Measurements from ENCODE around the gene ATP8A1.

DNA sequence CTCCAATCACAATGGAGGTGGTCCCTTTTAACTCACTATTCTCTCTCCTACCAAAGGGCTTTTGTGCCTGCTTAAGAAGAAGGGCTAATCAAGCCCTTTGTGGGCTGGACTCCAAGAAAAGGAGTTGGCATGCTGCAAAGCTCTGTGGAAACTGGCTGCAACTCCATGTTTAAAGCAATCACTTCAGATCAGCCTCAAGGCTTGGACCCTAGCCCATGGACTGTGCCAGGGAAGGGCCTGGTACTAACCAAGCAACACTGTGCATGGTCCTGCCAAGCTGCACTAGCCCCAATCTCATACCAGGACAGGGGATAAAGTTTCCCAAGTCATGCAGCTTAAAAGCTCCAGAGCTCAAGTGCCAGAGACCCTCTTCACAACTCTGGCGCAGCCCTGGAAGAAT is 86.7 kb downstream of the ATP8A1 start:
- no peak for TF ChIP-seq RAD21 (conservative IDR thresholded peaks at IDR 0.05)
- no peak for TF ChIP-seq TAF1 (IDR thresholded peaks at IDR 0.05; ENCODE audit: low read depth)
- TF ChIP-seq, protein P1, sequence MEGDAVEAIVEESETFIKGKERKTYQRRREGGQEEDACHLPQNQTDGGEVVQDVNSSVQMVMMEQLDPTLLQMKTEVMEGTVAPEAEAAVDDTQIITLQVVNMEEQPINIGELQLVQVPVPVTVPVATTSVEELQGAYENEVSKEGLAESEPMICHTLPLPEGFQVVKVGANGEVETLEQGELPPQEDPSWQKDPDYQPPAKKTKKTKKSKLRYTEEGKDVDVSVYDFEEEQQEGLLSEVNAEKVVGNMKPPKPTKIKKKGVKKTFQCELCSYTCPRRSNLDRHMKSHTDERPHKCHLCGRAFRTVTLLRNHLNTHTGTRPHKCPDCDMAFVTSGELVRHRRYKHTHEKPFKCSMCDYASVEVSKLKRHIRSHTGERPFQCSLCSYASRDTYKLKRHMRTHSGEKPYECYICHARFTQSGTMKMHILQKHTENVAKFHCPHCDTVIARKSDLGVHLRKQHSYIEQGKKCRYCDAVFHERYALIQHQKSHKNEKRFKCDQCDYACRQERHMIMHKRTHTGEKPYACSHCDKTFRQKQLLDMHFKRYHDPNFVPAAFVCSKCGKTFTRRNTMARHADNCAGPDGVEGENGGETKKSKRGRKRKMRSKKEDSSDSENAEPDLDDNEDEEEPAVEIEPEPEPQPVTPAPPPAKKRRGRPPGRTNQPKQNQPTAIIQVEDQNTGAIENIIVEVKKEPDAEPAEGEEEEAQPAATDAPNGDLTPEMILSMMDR (IDR thresholded peaks at IDR 0.05; ENCODE audit: poor library complexity, severe bottlenecking), result no peak
- TF ChIP-seq, protein P2, sequence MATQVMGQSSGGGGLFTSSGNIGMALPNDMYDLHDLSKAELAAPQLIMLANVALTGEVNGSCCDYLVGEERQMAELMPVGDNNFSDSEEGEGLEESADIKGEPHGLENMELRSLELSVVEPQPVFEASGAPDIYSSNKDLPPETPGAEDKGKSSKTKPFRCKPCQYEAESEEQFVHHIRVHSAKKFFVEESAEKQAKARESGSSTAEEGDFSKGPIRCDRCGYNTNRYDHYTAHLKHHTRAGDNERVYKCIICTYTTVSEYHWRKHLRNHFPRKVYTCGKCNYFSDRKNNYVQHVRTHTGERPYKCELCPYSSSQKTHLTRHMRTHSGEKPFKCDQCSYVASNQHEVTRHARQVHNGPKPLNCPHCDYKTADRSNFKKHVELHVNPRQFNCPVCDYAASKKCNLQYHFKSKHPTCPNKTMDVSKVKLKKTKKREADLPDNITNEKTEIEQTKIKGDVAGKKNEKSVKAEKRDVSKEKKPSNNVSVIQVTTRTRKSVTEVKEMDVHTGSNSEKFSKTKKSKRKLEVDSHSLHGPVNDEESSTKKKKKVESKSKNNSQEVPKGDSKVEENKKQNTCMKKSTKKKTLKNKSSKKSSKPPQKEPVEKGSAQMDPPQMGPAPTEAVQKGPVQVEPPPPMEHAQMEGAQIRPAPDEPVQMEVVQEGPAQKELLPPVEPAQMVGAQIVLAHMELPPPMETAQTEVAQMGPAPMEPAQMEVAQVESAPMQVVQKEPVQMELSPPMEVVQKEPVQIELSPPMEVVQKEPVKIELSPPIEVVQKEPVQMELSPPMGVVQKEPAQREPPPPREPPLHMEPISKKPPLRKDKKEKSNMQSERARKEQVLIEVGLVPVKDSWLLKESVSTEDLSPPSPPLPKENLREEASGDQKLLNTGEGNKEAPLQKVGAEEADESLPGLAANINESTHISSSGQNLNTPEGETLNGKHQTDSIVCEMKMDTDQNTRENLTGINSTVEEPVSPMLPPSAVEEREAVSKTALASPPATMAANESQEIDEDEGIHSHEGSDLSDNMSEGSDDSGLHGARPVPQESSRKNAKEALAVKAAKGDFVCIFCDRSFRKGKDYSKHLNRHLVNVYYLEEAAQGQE (IDR thresholded peaks at IDR 0.05; ENCODE audit: borderline replicate concordance), result no peak
- TF ChIP-seq EP300 (conservative IDR thresholded peaks at IDR 0.05; ENCODE audit: poor library complexity, severe bottlenecking), result no peak
- no peak for TF ChIP-seq EZH2 (IDR thresholded peaks at IDR 0.05; ENCODE audit: borderline replicate concordance, insufficient read depth, low read length, poor library complexity, severe bottlenecking)
- TF ChIP-seq POLR2AphosphoS5 (IDR thresholded peaks at IDR 0.05), result no peak
- TF ChIP-seq SMC3 (conservative IDR thresholded peaks at IDR 0.05; ENCODE audit: poor library complexity), result no peak
- no peak for TF ChIP-seq MXI1 (conservative IDR thresholded peaks at IDR 0.05; ENCODE audit: poor library complexity, severe bottlenecking)
